Measurements from ENCODE around the gene GRID1. TPM values are rescaled to one million over a fixed set of nuclear protein-coding genes. Genes with fewer than 3 reads are reported as not detected.

GRID1 gene
- total and polyA plus RNA-seq, 9 of the 15 experiments (the other 6 are each of a cell fraction or from before 2014, with no cell fraction given), result 0.01 to 7.2 (median 1.2) TPM

GRCh38 chr10:86399514-86399878 is 32.9 kb upstream of the GRID1 start:
- Histone ChIP-seq H3K4me2 (ENCODE audit: insufficient read depth, low read length) (no peak overlapping the region), H3K9ac (ENCODE audit: insufficient read depth in 1 of 2, low read depth in 2 of 2, low read length in 2 of 2) (peak overlapping the region in 1 of 2 experiments; percentile 88; a peak in 2 of 4 replicates), H3K9me3 (replicated peaks; ENCODE audit: control insufficient read depth, insufficient read depth, low read depth, low read length) (no peaks in the 10 kb centered on the region), H4K20me1 (replicated peaks; ENCODE audit: control insufficient read depth, insufficient read depth, low read length) (no peaks in the 10 kb centered on the region; the same call in 1 of the 2 replicates), H3K36me3 (ENCODE audit: control insufficient read depth, insufficient read depth, low read length) (no peaks in the 10 kb centered on the region), H3K27me3 (ENCODE audit: control insufficient read depth in 2 of 2, insufficient read depth in 2 of 2, low read length in 2 of 2) (peaks cover 4 to 29% of the 10 kb centered on the region in 2 experiments; a peak in 3 of 5 replicates), H3K79me2 (ENCODE audit: control insufficient read depth, insufficient read depth, low read length) (no peaks in the 10 kb centered on the region), H3K4me3 (no peak overlapping the region), H3K27ac (ENCODE audit: extremely low read depth, low read depth, low read length) (no peak overlapping the region), H3K9me1 (ENCODE audit: control insufficient read depth, insufficient read depth, low read length) (no peaks in the 10 kb centered on the region), H3K4me1 (replicated peaks in 1 of 2; ENCODE audit: control insufficient read depth in 2 of 2, insufficient read depth in 2 of 2, low read length in 2 of 2) (peaks cover 0 to 21% of the 10 kb centered on the region in 2 experiments; a peak in 2 of 5 replicates), H2AFZ (ENCODE audit: low read depth, low read length) (peak overlapping the region; percentile 90; the same call in 1 of the 2 replicates)
- no peak for FAIRE-seq
- no TSS peak for BruUV-seq (replicated peaks)
- WGBS (ENCODE audit: insufficient coverage, low coverage, missing lambda C conversion rate), result 14% methylated on average over 9 of the region's 9 CpGs
- DNase-seq (ENCODE audit: extremely low read depth in 1 of 4, low spot score in 3 of 4), result no peak
- ATAC-seq, result no peak
- TF ChIP-seq HMGN3 (IDR thresholded peaks at IDR 0.05; ENCODE audit: borderline replicate concordance, extremely low read depth, insufficient read length, low read depth, low read length) (no peak), NR2F6 (CRISPR knock-in tag; IDR thresholded peaks at IDR 0.05) (no peak), NCOA2 (IDR thresholded peaks at IDR 0.05; ENCODE audit: partially characterized antibody in 2 of 2) (no peak), AFF1 (IDR thresholded peaks at IDR 0.05; ENCODE audit: low read depth in 1 of 2, partially characterized antibody in 2 of 2) (no peak)
- POLR2A ChIA-PET, result interaction anchor here (0.8 to 1.6 kb wide), 2 partner anchors 12 to 27 kb away, joined by 5 to 6 read pairs; no protein-coding TSS in a partner anchor
- CTCF ChIA-PET (ENCODE audit: low intra/inter-chr PET ratio), result interaction anchor here (0.8 kb wide), 1 partner anchor 186 kb away, joined by 4 read pairs; no protein-coding TSS in a partner anchor
- intact Hi-C loops (cut with micrococcal nuclease) (no loop called here), in situ Hi-C loops (cut with MboI) (loop anchor here (5.0 kb wide), 1 partner anchor 183 kb away; no protein-coding TSS in a partner anchor)
